Muscle of leg (tissue), 11 donors: ENCODE data around the gene ADCY2. TPM values are rescaled to one million over a fixed set of nuclear protein-coding genes. Genes with fewer than 3 reads are reported as not detected.

Experiments used
- DNase-seq: peaks from one replicate; pipeline ENCODE4 v3.0.0; 2013
- H3K27ac ChIP-seq: one replicate; pipeline ENCODE4 v1.5.1; 2013; ENCODE audit warnings: mild to moderate bottlenecking, low read length, control low read depth
- H3K27me3 ChIP-seq: one replicate; pipeline ENCODE4 v1.6.1; 2013; ENCODE audit warnings: low read length; ENCODE audit not compliant: control insufficient read depth, insufficient read depth
- H3K36me3 ChIP-seq: one replicate; pipeline ENCODE4 v1.6.1; 2013; ENCODE audit warnings: low read length; ENCODE audit not compliant: control insufficient read depth, insufficient read depth
- H3K4me1 ChIP-seq: one replicate; pipeline ENCODE4 v1.6.1; 2013; ENCODE audit warnings: low read length; ENCODE audit not compliant: control insufficient read depth, insufficient read depth
- H3K4me3 ChIP-seq: one replicate; pipeline ENCODE4 v1.5.1; 2013; ENCODE audit warnings: low read length, control low read depth
- H3K9me3 ChIP-seq: replicated peaks from 2 replicates; pipeline ENCODE4 v1.6.1; 2013; ENCODE audit warnings: low read depth, low read length; ENCODE audit not compliant: control insufficient read depth
- WGBS: methylation state at CpG from one replicate; pipeline ENCODE4 v1.1.5; 2013; ENCODE audit warnings: missing lambda C conversion rate; ENCODE audit not compliant: insufficient coverage; 5-methylcytosine and 5-hydroxymethylcytosine counted together
- polyA plus RNA-seq, 8 donors: library from polyadenylated mRNA; unstranded; fragments of 120-200 nt; gene quantifications; one replicate each; pipeline versions ENCODE4 v1.2.1 to v1.2.3, GENCODE V29; 2013; ENCODE audit warnings: inconsistent platforms in 1 of 8, low replicate concordance in 1 of 8; ENCODE audit not compliant: insufficient read length in 8 of 8, insufficient read depth in 1 of 8
- total RNA-seq: library from RNA; stranded (reverse); fragments of 120-200 nt; gene quantifications from one replicate; pipeline ENCODE4 v1.2.4, GENCODE V29; 2013

ADCY2 gene
- total and polyA plus RNA-seq, 9 donors: 17.5 to 45.9 (median 30.0) TPM

DNA sequence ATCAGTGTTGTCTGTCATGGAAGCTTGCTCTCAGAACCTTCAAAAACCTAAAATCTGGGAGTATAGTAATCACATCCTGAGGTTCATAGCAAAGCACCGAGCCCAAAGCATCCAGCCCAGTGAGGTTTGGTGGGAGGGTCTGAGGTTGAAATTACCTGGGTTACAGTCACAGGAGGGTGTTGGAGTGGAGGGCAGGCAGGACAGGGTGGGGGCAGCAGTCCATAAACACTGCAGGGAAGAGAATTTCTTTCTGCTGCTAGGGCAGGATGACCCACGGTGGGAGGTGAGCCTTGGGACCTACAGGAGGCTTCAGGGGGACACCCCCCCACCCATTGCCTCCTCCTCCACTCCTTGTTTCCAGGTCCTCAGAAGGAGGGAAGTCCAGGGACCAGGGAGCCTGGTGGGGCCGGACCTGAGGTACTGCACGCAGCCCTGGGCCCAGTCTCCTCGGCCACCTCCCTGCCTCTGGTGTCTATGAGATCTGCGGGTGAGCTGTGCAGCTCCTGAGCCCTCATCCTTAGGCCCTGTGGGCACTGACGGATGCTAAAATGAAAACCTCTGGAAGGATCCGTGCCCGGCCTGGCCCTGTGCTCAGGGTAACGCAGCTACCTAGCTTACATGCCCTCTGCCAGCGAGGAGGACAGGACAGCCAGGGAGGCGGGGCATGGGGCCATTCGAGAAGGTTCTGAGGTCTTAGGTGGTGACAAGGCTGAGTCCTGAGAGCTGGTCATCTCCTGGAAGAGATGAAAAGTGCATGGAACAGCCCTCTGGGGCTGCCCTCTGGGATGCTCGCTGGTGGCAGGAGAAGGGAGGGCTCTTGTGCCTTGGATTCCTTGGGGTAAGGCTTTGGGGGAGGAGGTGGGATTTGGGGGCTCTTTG lies 1.8 kb upstream of the ADCY2 start:
- H3K9me3 ChIP-seq: no peaks in the 10 kb centered on the region
- WGBS: 83% methylated on average over 13 of the region's 14 CpGs
- H3K4me3 ChIP-seq: no peak overlapping the region
- H3K27ac ChIP-seq: no peak overlapping the region
- DNase-seq: no peak
- H3K36me3 ChIP-seq: no peaks in the 10 kb centered on the region
- peaks cover 14% of the 10 kb centered on the region for H3K4me1 ChIP-seq
- peaks cover 37% of the 10 kb centered on the region for H3K27me3 ChIP-seq

DNA sequence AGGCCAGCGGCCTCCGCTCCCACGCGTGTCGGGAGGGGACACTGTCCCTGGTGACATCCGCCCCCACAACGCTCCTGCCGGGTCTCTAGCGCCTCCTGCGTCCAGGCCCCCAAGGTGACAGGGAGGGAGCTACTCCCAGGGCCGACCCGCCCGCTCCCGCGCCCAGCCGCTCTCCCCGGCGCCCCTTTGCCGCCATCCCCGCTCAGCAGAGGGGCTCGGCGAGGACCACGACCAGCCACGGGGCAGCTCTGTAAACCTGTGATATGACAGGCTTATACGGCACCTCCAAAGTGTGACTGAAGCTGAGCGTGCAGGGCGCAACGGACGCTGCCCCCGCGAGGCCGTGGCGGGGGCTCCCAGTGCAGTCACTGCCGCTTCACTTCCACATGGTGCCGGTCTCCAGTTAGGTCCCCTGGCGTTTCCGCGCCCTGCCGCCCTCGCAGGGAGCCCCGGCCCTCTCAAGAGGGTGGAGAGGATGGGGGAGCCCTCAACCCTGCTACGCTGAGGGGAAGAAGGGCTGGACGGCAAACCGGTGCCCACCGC lies 978 bp upstream of the ADCY2 start:
- H3K9me3 ChIP-seq: no peaks in the 10 kb centered on the region
- peaks cover 37% of the 10 kb centered on the region for H3K27me3 ChIP-seq
- DNase-seq: no peak
- peaks cover 14% of the 10 kb centered on the region for H3K4me1 ChIP-seq
- 6% methylated on average over 38 of the region's 45 CpGs for WGBS
- H3K36me3 ChIP-seq: no peaks in the 10 kb centered on the region
- peak overlapping the region; percentile 10 for H3K4me3 ChIP-seq
- H3K27ac ChIP-seq: no peak overlapping the region

DNA sequence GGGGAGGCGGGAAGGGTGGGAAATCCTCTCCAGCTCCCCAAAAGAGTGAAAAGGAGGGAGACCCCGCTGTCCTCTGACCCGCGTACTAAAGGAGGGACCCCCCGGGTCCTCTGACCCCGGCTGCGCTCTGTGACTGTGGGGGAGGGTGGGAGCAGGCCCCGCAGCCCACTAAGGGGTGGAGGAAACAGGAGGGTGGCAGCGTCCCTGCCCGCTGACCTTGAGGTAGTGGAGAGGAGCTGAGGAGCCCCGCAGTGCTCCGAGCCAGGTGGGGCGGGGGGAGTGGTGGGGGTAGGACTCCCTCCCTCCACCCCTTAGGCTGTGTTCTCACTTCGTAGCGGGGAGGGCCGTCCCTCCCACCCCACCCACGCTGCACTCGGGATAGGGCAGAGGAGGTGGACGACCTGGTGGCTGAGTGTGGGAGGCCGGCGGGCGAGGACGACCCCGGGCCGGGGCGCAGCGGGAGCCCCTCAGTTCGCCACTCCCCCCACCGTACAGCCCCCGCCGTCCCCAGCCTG lies 449 bp upstream of the ADCY2 start:
- no peaks in the 10 kb centered on the region for H3K9me3 ChIP-seq
- no peak for DNase-seq
- H3K36me3 ChIP-seq: no peaks in the 10 kb centered on the region
- WGBS: 1% methylated on average over 14 of the region's 31 CpGs
- H3K27me3 ChIP-seq: peaks cover 37% of the 10 kb centered on the region
- peak overlapping the region; percentile 31 for H3K4me3 ChIP-seq
- H3K4me1 ChIP-seq: peaks cover 14% of the 10 kb centered on the region
- no peak overlapping the region for H3K27ac ChIP-seq

DNA sequence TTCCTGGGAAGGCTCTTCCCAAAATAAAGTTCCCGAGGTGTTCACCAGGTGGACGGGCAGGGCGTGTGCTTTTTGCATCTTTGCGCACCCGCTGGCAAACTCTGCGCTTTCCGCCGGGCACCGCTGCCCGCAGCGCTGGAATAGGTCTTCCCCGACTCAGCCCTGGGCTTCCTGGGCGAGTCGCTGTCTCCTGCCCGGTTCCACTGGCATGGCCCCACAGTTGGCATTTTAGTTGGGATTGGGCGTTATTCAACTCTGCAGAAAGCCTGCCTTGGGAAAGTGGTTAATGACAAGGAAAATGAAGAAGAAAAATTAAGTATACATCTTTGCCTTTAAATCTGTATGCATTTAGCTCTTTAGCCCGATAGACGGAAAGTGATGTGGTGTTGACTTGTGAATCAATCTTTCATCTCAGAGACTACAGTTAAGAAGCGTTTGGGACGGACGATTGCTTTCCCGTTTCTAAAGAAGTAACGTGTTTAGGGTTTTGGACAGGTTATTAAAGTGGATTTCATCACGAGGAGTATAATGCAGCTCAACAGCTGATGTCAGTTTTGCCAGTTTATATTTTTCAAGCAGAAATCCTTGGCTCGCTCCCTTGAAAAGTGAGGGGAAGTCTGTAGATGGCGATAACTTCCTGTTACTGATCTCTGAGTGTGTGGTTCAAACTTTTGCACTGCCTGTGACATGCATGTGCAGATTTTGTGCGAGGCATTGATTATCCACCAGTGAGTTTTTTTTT lies 946 bp downstream of the ADCY2 start:
- WGBS: under 1% methylated on average over 21 of the region's 27 CpGs
- Histone ChIP-seq H3K27ac (peak overlapping the region; percentile 29), H3K9me3 (no peaks in the 10 kb centered on the region), H3K4me1 (peaks cover 14% of the 10 kb centered on the region), H3K36me3 (no peaks in the 10 kb centered on the region), H3K27me3 (peaks cover 37% of the 10 kb centered on the region), H3K4me3 (peak overlapping the region; percentile 53)
- peak; percentile 83 for DNase-seq

DNA sequence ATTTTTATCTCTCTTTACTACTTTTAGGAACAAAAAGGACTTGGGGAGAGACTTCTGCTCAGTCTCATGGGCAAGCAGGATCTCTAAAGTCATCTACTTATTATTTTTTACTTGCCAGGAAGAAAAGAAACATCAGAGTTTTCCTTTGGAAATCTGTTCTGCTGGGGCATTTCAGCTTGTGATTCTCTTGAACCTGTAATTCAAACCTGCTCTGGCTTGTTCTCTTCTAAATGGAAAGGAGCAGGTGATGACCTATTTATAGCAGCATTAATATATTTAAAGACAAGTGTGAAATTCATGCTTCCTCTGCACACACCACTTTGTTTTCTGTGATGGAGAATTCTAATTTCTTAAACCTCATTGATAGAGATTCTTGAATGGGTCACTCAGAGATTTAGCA lies 2.0 kb downstream of the ADCY2 start:
- H3K27me3 ChIP-seq: peaks cover 37% of the 10 kb centered on the region
- H3K9me3 ChIP-seq: no peaks in the 10 kb centered on the region
- peak overlapping the region; percentile 72 for H3K27ac ChIP-seq
- peaks cover 14% of the 10 kb centered on the region for H3K4me1 ChIP-seq
- no peak overlapping the region for H3K4me3 ChIP-seq
- peak; percentile 42 for DNase-seq
- no peaks in the 10 kb centered on the region for H3K36me3 ChIP-seq

DNA sequence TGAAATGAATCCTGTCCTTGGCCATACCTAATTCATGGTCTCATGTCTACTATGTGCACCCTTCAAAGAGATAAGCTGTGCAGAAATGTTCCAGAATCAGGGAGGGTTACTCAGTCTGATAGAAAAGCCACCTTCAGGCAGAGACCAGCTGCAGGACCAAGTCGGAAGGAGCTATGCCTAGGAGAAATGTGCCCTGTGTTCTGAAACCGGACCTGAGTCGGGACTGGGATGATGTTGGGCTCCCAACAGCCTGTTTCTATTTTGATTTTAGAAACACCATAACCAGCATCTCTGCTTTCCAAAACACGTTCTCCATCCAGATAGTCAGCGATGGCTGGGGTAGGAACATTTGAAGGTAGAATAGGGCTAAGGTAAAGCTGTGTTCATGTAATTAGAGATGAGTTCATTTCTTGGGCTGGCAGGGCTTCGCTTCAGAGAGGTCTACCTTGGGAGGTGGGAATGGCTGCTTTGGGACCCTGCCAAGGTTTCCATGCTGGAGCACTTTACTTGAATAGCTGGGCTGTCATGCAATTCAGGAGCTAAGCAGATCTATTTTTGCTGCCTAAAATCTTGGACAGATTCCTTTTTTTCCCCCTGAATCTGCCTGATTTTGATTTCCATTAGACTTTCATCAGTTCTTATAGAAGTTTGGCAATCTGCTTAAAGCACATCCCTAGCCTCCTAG lies 2.8 kb downstream of the ADCY2 start:
- Histone ChIP-seq H3K27me3 (peaks cover 35% of the 10 kb centered on the region), H3K9me3 (no peaks in the 10 kb centered on the region), H3K4me3 (no peak overlapping the region), H3K27ac (peak overlapping the region; percentile 72), H3K4me1 (peaks cover 14% of the 10 kb centered on the region), H3K36me3 (no peaks in the 10 kb centered on the region)
- 48% methylated on average over 3 of the region's 6 CpGs for WGBS
- DNase-seq: peak; percentile 36

DNA sequence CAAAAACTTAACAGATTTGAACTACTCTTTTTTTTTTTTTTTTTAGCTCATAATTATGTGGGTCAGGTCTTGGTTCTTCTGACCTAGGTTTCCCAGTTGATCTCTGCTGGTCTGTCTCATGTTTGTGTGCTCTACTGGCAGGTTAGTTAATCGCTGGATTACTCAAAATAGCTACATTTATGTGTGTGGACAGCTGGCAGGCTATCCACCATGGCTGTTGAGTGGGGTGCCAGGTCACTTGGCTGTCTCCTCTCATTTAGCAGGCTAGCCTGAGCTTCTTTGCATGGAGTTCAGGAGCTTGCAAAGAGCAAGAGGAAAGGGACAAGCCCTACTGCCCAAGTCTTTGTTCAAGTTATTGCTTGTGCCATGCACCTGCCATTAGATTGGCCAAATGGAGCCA lies 9.3 kb downstream of the ADCY2 start:
- WGBS: no CpG with 5 or more reads among the region's 1 CpG
- peaks cover 2% of the 10 kb centered on the region for H3K9me3 ChIP-seq
- H3K4me1 ChIP-seq: peaks cover 2% of the 10 kb centered on the region
- no peak overlapping the region for H3K27ac ChIP-seq
- H3K4me3 ChIP-seq: no peak overlapping the region
- H3K36me3 ChIP-seq: no peaks in the 10 kb centered on the region
- DNase-seq: no peak
- H3K27me3 ChIP-seq: no peaks in the 10 kb centered on the region

DNA sequence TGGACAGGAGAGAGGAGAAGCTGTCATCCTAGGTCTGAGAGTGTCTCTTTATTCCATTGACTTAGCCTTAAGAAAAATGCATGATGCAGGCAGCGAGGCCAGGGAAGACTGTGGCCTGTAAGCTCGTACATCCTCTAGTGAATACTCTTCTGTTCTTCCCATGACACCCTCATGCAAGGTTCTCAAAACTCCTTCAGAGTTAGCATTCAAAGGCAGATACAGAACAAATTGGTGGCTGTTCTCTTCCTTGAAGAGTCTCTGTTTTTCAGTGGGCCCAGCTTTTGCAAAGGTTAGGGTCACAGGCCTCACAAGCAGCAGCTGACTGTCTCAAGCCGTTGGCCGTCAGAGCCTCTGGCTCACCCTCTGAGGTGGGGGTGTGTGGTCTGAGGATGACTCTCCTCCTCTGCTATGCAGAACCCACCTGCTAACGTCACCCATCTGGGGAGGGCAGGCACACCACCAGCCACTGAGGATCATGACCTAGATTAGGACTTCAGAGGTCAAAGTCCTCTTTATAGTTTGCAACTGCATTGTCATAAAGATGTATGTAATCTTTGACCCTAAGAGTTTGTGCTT lies 15.1 kb downstream of the ADCY2 start:
- Histone ChIP-seq H3K4me3 (no peak overlapping the region), H3K4me1 (peaks cover 16% of the 10 kb centered on the region), H3K27me3 (no peaks in the 10 kb centered on the region), H3K27ac (no peak overlapping the region), H3K9me3 (peaks cover under 1% of the 10 kb centered on the region), H3K36me3 (no peaks in the 10 kb centered on the region)
- no CpG with 5 or more reads among the region's 5 CpGs for WGBS
- DNase-seq: no peak

DNA sequence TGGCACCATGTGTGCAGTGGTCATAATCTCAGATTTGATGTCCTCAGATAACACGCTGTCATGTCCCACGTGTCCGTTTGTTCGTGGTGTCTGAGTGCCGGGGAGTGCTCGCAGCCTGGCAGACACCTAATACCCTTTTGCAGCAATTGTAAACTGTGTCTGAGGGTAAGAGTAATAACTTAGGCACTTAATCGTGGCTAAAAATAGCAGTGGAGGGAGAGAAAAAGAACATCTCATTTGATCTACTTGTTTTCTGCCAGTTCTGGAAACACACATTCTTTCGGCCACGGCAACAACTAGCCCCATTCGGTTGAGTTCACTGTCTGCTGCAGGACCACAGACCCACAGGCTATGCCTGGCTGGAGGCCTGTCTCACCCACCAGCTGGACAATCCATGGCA lies 16.5 kb downstream of the ADCY2 start:
- H3K27ac ChIP-seq: no peak overlapping the region
- no peak overlapping the region for H3K4me3 ChIP-seq
- no peaks in the 10 kb centered on the region for H3K36me3 ChIP-seq
- H3K4me1 ChIP-seq: peaks cover 16% of the 10 kb centered on the region
- 50% methylated on average over 9 of the region's 10 CpGs for WGBS
- peak; percentile 39 for DNase-seq
- H3K9me3 ChIP-seq: no peaks in the 10 kb centered on the region
- H3K27me3 ChIP-seq: no peaks in the 10 kb centered on the region
